Left forelimb (tissue), 1 donor: ENCODE data around the gene ISCU.

Experiments used
- DNase-seq: peaks from one replicate; pipeline ENCODE4 v3.0.0-alpha.2; 2018; ENCODE audit warnings: low spot score

The ISCU gene

GRCh38 chr12:108603743-108604142 lies 41.3 kb downstream of the ISCU start:
- DNase-seq, result no peak

DNA sequence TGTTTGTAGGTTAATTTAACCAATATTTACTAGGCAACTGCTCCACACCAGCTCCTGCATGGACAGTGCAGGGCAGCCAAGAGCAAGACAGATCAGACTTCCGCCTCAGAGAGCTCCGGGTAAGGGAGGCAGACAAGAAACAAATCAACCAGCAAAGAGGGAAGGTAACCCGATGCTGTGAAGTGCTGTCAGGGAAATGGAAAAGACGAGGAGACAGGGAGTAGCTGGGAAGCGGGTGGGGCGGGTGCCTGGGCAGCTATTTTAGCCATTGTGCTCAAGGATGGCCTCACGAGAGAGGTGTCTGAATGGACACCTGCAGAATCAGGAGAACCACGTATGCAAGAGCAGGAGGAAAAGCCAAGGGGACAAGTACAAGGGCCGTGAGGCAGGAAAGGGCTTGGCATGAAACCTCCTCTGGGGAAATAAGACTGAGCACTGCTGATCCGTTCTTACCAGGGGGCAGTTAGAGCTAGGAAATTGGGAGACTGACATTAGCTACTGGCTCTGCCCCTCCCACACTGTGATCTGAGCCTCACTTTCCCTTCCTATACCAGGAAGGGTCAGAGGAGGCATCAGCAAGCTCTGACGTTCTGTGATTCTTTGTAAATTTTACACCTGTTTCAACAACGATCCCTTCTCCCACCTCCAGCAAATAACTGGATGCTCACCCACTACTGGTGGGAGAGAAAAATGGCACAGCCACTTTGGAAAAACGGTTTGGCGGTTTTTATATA lies 42.0 kb downstream of the ISCU start:
- no peak for DNase-seq

DNA sequence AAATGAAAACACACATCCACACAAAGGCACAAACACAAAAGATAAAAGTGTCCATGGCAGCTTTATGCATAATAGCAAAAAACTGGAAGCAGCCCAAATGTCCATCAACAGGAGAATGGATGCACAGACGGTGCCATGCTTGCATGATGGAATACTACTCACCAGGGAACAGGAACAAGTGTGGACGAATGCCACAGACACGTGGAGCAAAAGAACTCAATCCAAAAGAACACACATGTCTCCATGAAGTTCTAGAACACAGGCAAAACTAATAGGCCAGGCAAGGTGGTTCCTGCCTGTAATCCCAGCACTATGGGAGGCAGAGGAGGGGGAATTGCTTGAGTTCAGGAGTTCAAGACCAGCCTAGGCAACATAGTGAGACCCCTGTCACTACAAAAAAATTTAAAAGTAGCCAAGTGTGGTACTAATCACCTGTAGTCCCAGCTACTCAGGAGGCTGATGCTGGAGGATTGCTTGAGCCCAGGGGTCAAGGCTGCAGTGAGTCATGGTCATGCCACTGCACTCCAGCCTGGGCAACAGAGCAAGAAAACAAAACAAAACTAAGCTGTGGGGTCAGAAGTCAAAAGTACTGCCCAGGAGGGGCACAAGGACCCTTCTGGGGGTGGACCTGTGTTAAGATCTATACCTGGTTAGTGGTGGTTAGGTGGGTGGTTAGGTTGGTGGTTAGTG lies 42.7 kb downstream of the ISCU start:
- DNase-seq, result no peak

GRCh38 chr12:108605690-108606406 lies 43.5 kb downstream of the ISCU start:
- DNase-seq, result no peak

- DNase-seq, result no peak
These were observed 44.1 kb downstream of the ISCU start for GRCh38 chr12:108606492-108606891.

GRCh38 chr12:108607981-108608600 lies 45.7 kb downstream of the ISCU start:
- no peak for DNase-seq

- no peak for DNase-seq
These were observed 46.2 kb downstream of the ISCU start for GRCh38 chr12:108608616-108609015.

DNA sequence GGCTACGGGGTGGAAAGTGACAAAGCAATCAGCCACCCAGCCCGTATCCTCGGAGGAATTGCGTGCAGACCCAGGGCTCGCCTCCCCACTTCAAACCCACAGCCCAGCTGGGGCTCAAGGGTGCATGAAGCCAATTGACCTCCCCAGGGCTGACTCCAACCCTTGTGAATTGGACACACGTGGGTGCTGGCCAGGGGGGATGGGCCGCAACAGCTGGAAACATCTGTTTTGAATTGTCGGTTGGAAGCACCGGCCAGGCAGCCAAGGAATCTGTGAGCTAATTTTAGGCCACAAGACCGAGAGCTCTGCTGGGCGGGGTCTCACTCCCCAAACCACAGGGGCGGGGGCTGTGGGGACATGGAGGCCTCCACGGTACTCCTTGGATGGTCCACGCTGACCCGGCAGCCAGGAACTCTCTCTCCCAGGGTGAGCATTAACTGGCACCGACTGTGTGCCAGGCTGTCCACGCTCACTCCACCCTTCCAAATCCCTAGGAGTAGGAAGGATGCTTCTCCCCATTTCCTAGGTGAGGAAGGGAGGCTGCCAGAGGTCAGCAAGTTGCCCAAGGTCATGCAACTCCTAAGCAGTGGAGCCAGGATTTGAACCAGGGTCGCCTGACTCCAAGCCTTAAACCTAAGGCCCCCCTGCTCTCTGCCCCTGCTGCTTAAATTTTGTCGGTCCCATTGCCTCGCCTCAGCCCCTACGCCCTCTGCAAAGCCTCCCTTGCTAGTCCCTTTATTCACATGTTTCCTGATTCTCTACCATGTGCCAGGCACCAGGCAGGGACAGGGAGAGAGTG lies 47.3 kb downstream of the ISCU start:
- DNase-seq, result peak; percentile 90

DNA sequence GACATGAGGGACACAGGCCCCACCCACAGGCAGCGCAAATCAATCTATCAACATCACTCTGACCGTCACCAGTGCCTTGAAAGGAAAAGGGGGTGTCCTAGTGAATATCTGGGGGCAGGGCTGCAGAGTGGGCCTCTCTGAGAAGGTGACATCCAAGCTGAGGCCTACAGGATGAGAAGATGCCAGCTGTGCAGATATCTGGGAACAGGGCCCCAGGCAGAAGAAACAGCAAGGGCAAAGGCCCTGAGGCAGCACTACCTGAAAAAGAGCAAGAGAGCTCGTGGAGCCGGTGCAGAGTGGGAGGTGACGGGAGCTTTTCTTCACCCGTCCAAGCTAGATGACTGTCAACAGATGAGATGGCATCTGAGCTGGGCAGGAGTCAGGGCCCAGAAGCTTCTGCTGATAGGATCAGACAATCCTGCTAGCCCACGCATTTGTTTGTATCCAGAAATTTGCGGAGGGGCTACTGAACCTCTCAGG lies 48.0 kb downstream of the ISCU start:
- DNase-seq, result no peak

DNA sequence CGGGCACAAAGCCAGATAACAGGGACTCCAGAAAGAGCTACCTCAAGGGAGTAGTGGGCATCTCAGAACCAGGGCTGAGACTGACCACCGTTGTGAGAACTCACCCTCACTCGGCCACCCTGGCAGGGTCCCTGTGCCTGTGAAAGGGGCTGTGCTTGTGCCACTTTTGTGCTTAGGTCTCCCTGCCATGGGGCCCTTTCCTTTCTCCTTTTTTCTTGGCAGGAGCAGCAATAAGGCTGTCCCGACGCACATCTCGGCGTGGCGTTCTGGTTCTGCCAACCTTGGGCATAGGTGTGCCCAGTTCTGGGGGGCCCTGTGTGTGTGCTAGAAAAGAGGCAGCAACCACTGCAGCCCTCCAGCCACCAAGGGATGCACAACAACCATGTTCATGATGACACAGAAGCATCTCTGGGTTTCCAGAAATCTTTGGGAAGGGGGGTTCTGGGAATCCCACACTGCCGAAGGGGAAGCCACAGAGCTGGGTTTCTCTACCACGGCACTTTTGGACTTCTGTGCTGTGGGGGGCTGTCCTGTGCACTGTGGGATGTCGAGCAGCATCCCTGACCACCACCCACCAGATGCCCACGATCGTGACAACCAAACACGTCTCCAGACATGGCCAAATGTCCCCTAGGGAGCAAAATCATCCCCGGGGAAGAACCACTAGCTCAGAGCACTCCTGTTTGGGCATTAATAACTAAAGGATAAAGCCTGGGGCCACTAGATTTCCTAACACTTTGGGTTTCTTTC lies 48.6 kb downstream of the ISCU start:
- DNase-seq, result no peak

GRCh38 chr12:108611884-108612415 lies 49.6 kb downstream of the ISCU start:
- no peak for DNase-seq

- DNase-seq, result no peak
These were observed 50.4 kb downstream of the ISCU start for GRCh38 chr12:108612788-108613282.

- no peak for DNase-seq
These were observed 51.2 kb downstream of the ISCU start for GRCh38 chr12:108613548-108613947.

DNA sequence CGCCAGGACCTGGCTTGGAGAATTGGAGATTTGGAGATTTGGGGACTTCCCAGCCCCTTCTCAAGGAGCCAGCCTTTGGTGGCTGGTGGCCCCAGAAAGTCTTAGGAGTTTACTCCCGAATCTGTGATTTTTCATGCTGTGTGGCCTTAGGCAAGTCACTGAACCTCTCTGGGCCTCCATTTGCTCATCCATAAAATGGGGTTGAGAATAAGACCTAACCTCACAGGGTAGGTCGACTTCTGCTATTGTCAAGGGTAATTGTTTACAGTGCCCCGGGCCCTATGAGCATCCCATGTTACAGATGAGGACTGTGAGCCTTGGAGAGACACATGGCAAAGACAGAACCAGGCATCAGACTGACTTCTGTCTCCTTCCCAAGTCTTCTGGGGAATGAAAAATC lies 51.6 kb downstream of the ISCU start:
- no peak for DNase-seq

DNA sequence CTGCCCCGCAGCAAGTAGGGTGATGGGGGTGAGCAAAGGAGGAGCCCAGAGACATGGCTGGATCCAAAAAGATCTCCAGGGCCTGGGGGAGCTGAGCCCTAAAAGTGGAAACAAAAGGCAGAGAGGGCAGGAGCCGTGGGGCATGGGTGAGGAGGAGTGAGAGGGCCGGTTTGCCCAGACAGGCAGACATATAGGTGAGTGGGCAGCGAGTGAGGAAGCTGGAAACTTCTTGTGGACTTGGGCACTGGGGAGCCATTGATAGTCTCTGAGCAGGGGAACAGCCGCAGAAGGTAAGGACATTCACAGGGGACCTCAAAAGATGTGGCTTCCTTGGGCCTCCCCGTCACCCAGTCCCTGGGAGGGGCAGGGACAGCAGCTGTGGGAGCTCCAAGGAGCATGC lies 52.2 kb downstream of the ISCU start:
- no peak for DNase-seq

GRCh38 chr12:108615918-108616317 lies 53.5 kb downstream of the ISCU start:
- no peak for DNase-seq

- DNase-seq, result no peak
These were observed 54.0 kb downstream of the ISCU start for GRCh38 chr12:108616359-108616758.

- DNase-seq, result no peak
These were observed 54.8 kb downstream of the ISCU start for GRCh38 chr12:108616941-108617858.
